Chondrocyte (in vitro differentiated cells): ENCODE measurements around the gene MED16. TPM values are rescaled to one million over a fixed set of nuclear protein-coding genes. Genes with fewer than 3 reads are reported as not detected.

Experiments
- DNase-seq: peaks from one replicate; pipeline ENCODE4 v3.0.0; 2021; ENCODE audit warnings: mixed read lengths, low spot score
- H3K27ac Mint-ChIP-seq: one replicate; pipeline ENCODE4 v1.8.0; 2021; ENCODE audit warnings: mild to moderate bottlenecking, moderate library complexity, mixed read lengths; ENCODE audit not compliant: unreplicated experiment
- H3K27me3 Mint-ChIP-seq: 2 replicates; pipeline ENCODE4 v1.8.0; 2021; ENCODE audit warnings: low read depth, mixed read lengths
- H3K36me3 Mint-ChIP-seq: 2 replicates; pipeline ENCODE4 v1.8.0; 2021; ENCODE audit warnings: low read depth, mixed read lengths
- H3K4me1 Mint-ChIP-seq: 2 replicates; pipeline ENCODE4 v1.8.0; 2021; ENCODE audit warnings: low read depth, mild to moderate bottlenecking, mixed read lengths
- H3K4me3 Mint-ChIP-seq: one replicate; pipeline ENCODE4 v1.8.0; 2021; ENCODE audit warnings: mild to moderate bottlenecking, moderate library complexity, mixed read lengths; ENCODE audit not compliant: unreplicated experiment
- H3K9me3 Mint-ChIP-seq: 2 replicates; pipeline ENCODE4 v1.8.0; 2021; ENCODE audit warnings: low read depth, mixed read lengths
- CTCF ChIP-seq: fragments of 200-600 bp; sonication (generic); IDR thresholded peaks from 2 replicates; pipeline ENCODE4 v1.5.0; 2021; ENCODE audit warnings: antibody characterized with exemption, mild to moderate bottlenecking, moderate library complexity
- total RNA-seq: library from RNA; stranded (reverse); gene quantifications from 3 replicates; pipeline ENCODE4 v1.2.1, GENCODE V29; 2021

MED16 gene
- total RNA-seq, 1 donor from 2014 or later = 47.0 TPM

- Mint-ChIP-seq H3K27me3 (no peaks in the 10 kb centered on the region), H3K4me3 (no peak overlapping the region), H3K27ac (no peak overlapping the region), H3K4me1 (peaks cover 8% of the 10 kb centered on the region), H3K36me3 (peaks cover 2% of the 10 kb centered on the region), H3K9me3 (no peaks in the 10 kb centered on the region)
- DNase-seq = no peak
- TF ChIP-seq CTCF = no peak
Measured at GRCh38 chr19:887599-887998, 5.4 kb downstream of the MED16 start.

- H3K4me3 Mint-ChIP-seq = no peak overlapping the region
- TF ChIP-seq CTCF = no peak
- no peak overlapping the region for H3K27ac Mint-ChIP-seq
- no peak for DNase-seq
- no peaks in the 10 kb centered on the region for H3K9me3 Mint-ChIP-seq
- no peaks in the 10 kb centered on the region for H3K27me3 Mint-ChIP-seq
- H3K4me1 Mint-ChIP-seq = peaks cover 6% of the 10 kb centered on the region
- peaks cover 2% of the 10 kb centered on the region for H3K36me3 Mint-ChIP-seq
Measured at GRCh38 chr19:887072-887471, 5.9 kb downstream of the MED16 start.

- DNase-seq = no peak
- TF ChIP-seq CTCF = no peak
- Mint-ChIP-seq H3K27ac (no peak overlapping the region), H3K4me1 (no peaks in the 10 kb centered on the region), H3K4me3 (no peak overlapping the region), H3K36me3 (peaks cover 7% of the 10 kb centered on the region), H3K9me3 (no peaks in the 10 kb centered on the region), H3K27me3 (no peaks in the 10 kb centered on the region)
Measured at GRCh38 chr19:885536-886224, 7.3 kb downstream of the MED16 start.

- no peak for DNase-seq
- no peaks in the 10 kb centered on the region for H3K4me1 Mint-ChIP-seq
- H3K9me3 Mint-ChIP-seq = no peaks in the 10 kb centered on the region
- TF ChIP-seq CTCF = no peak
- no peak overlapping the region for H3K27ac Mint-ChIP-seq
- H3K4me3 Mint-ChIP-seq = no peak overlapping the region
- no peaks in the 10 kb centered on the region for H3K27me3 Mint-ChIP-seq
- peaks cover 7% of the 10 kb centered on the region for H3K36me3 Mint-ChIP-seq
Measured at GRCh38 chr19:884420-885211, 8.4 kb downstream of the MED16 start.

- no peaks in the 10 kb centered on the region for H3K27me3 Mint-ChIP-seq
- no peaks in the 10 kb centered on the region for H3K9me3 Mint-ChIP-seq
- no peak for DNase-seq
- peaks cover 9% of the 10 kb centered on the region for H3K36me3 Mint-ChIP-seq
- no peak overlapping the region for H3K27ac Mint-ChIP-seq
- H3K4me1 Mint-ChIP-seq = no peaks in the 10 kb centered on the region
- H3K4me3 Mint-ChIP-seq = no peak overlapping the region
- no peak for TF ChIP-seq CTCF
Measured at GRCh38 chr19:883661-884211, 9.3 kb downstream of the MED16 start.
